Measurements from ENCODE around the gene MYO6. TPM values are rescaled to one million over a fixed set of nuclear protein-coding genes. Genes with fewer than 3 reads are reported as not detected.

Gene MYO6
- polyA plus RNA-seq, 1 of the 3 experiments (the other 2 are of a cell fraction), result 6.2 TPM

DNA sequence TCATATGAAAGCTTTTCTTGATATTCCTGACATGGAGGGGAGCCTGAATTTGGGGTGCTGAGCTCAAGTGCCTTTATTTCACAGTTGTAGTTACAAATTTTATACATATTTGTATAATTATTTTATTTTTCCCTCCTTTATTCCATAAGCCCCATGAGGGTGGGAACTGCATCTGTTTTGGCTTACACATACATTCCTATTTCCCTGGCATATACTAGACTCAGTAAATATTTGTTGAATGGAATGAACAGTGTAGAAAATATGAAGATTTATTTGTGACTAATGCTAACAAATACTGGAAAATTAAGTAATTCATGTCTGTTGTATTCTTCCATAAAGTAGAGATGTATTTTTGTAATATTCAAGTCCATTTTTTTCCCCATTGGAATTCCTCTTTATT, 127.1 kb downstream of the MYO6 start:
- DNase-seq, result no peak
- Histone ChIP-seq H3F3A (replicated peaks; ENCODE audit: insufficient read depth) (no peaks in the 10 kb centered on the region), H3K27me3 (ENCODE audit: insufficient read depth) (no peaks in the 10 kb centered on the region), H3K79me2 (ENCODE audit: insufficient read depth) (no peaks in the 10 kb centered on the region), H3K9me3 (no peaks in the 10 kb centered on the region), H3K27ac (ENCODE audit: low read depth in 2 of 2, low read length in 1 of 2) (no peak overlapping the region), H3K36me3 (replicated peaks in 1 of 2; ENCODE audit: control insufficient read depth in 1 of 2, insufficient read depth in 2 of 2, low read length in 1 of 2) (peaks cover 10 to 17% of the 10 kb centered on the region in 2 experiments), H2AFZ (ENCODE audit: low read depth) (no peak overlapping the region), H3K9me2 (no peaks in the 10 kb centered on the region), H3K4me3 (ENCODE audit: low read depth in 2 of 2, low read length in 1 of 2) (no peak overlapping the region), H3K9ac (no peak overlapping the region), H3K4me1 (ENCODE audit: control insufficient read depth in 1 of 2, insufficient read depth in 2 of 2, low read depth in 1 of 2, low read length in 1 of 2) (no peaks in the 10 kb centered on the region), H3K4me2 (no peak overlapping the region), H4K20me1 (ENCODE audit: insufficient read depth) (no peaks in the 10 kb centered on the region)
- TF ChIP-seq, protein P1, sequence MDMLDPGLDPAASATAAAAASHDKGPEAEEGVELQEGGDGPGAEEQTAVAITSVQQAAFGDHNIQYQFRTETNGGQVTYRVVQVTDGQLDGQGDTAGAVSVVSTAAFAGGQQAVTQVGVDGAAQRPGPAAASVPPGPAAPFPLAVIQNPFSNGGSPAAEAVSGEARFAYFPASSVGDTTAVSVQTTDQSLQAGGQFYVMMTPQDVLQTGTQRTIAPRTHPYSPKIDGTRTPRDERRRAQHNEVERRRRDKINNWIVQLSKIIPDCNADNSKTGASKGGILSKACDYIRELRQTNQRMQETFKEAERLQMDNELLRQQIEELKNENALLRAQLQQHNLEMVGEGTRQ (IDR thresholded peaks at IDR 0.05; ENCODE audit: borderline replicate concordance, low read depth, low read length), result no peak
- TF ChIP-seq CHD2 (IDR thresholded peaks at IDR 0.05; ENCODE audit: low read length, partially characterized antibody) (no peak), SIN3A (IDR thresholded peaks at IDR 0.05; ENCODE audit: borderline replicate concordance, low read depth, low read length) (no peak), NFIC (IDR thresholded peaks at IDR 0.05; ENCODE audit: borderline replicate concordance) (no peak), RFX5 (IDR thresholded peaks at IDR 0.05; ENCODE audit: low read length) (no peak), TCF12 (IDR thresholded peaks at IDR 0.05) (no peak), NRF1 (IDR thresholded peaks at IDR 0.05; ENCODE audit: low read depth, low read length) (no peak), ELF1 (IDR thresholded peaks at IDR 0.05) (no peak), RAD21 (IDR thresholded peaks at IDR 0.05; ENCODE audit: low read length) (no peak), TAF1 (IDR thresholded peaks at IDR 0.05; ENCODE audit: borderline replicate concordance, low read depth, low read length) (no peak), YY1 (IDR thresholded peaks at IDR 0.05; ENCODE audit: low read depth) (no peak), JUND (IDR thresholded peaks at IDR 0.05) (no peak), FOXJ3 (CRISPR knock-in tag; IDR thresholded peaks at IDR 0.05) (no peak), GABPA (IDR thresholded peaks at IDR 0.05; ENCODE audit: low read depth) (no peak), RXRA (IDR thresholded peaks at IDR 0.05; ENCODE audit: borderline replicate concordance, low read depth) (no peak), GATA2 (CRISPR knock-in tag; IDR thresholded peaks at IDR 0.05) (no peak)
- TF ChIP-seq, protein P2, sequence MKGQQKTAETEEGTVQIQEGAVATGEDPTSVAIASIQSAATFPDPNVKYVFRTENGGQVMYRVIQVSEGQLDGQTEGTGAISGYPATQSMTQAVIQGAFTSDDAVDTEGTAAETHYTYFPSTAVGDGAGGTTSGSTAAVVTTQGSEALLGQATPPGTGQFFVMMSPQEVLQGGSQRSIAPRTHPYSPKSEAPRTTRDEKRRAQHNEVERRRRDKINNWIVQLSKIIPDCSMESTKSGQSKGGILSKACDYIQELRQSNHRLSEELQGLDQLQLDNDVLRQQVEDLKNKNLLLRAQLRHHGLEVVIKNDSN (IDR thresholded peaks at IDR 0.05; ENCODE audit: borderline replicate concordance, low read depth), result no peak
- TF ChIP-seq, protein P3, sequence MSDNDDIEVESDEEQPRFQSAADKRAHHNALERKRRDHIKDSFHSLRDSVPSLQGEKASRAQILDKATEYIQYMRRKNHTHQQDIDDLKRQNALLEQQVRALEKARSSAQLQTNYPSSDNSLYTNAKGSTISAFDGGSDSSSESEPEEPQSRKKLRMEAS (IDR thresholded peaks at IDR 0.05; ENCODE audit: low read depth), result no peak
- TF ChIP-seq, protein P4, sequence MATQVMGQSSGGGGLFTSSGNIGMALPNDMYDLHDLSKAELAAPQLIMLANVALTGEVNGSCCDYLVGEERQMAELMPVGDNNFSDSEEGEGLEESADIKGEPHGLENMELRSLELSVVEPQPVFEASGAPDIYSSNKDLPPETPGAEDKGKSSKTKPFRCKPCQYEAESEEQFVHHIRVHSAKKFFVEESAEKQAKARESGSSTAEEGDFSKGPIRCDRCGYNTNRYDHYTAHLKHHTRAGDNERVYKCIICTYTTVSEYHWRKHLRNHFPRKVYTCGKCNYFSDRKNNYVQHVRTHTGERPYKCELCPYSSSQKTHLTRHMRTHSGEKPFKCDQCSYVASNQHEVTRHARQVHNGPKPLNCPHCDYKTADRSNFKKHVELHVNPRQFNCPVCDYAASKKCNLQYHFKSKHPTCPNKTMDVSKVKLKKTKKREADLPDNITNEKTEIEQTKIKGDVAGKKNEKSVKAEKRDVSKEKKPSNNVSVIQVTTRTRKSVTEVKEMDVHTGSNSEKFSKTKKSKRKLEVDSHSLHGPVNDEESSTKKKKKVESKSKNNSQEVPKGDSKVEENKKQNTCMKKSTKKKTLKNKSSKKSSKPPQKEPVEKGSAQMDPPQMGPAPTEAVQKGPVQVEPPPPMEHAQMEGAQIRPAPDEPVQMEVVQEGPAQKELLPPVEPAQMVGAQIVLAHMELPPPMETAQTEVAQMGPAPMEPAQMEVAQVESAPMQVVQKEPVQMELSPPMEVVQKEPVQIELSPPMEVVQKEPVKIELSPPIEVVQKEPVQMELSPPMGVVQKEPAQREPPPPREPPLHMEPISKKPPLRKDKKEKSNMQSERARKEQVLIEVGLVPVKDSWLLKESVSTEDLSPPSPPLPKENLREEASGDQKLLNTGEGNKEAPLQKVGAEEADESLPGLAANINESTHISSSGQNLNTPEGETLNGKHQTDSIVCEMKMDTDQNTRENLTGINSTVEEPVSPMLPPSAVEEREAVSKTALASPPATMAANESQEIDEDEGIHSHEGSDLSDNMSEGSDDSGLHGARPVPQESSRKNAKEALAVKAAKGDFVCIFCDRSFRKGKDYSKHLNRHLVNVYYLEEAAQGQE (IDR thresholded peaks at IDR 0.05; ENCODE audit: low read depth, low read length), result no peak
- TF ChIP-seq, protein P5, sequence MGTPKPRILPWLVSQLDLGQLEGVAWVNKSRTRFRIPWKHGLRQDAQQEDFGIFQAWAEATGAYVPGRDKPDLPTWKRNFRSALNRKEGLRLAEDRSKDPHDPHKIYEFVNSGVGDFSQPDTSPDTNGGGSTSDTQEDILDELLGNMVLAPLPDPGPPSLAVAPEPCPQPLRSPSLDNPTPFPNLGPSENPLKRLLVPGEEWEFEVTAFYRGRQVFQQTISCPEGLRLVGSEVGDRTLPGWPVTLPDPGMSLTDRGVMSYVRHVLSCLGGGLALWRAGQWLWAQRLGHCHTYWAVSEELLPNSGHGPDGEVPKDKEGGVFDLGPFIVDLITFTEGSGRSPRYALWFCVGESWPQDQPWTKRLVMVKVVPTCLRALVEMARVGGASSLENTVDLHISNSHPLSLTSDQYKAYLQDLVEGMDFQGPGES (IDR thresholded peaks at IDR 0.05; ENCODE audit: low read depth, low read length), result no peak
- CTCF ChIA-PET, result interaction anchor here (0.7 to 9.9 kb wide), 3 partner anchors 9 to 62 kb away, joined by 3 to 77 read pairs (median 3); no protein-coding TSS in a partner anchor
- POLR2A ChIA-PET, result no interaction called here
